HG03139 (cell line): ENCODE measurements around the gene REPIN1.
"Not testable (repeated sequence)": the region's sequence is repeated elsewhere in the genome, so short reads cannot be mapped to it uniquely, and the experiment has no call there.

Experiments used
- ATAC-seq: cut with Tn5 transposase; IDR thresholded peaks from one replicate; pipeline ENCODE4 v1.9.1; 2021; ENCODE audit not compliant: unreplicated experiment

The REPIN1 gene

DNA sequence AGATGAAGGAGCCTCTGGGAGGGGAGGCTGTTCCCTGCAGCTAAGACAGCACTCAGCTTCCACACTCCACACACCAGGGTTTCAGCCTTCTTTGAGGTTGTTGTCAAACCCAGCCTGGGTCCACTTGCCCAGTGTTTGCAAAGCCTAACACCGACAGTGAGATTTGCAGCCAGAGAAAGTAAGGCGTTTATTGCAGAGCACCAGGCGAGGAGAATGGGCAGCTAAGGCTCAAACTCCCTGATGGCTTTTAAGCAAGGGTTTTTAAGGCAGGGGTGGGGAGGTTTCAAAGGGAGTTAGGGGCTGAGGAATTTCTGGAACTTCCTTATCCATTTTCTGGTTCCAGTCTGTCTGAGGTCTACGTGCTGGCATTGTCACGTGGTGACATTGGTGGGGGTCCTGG is 5.8 kb downstream of the REPIN1 start:
- no peak for ATAC-seq

- no peak for ATAC-seq
These were observed 7.3 kb downstream of the REPIN1 start for GRCh38 chr7:150375662-150376521.

DNA sequence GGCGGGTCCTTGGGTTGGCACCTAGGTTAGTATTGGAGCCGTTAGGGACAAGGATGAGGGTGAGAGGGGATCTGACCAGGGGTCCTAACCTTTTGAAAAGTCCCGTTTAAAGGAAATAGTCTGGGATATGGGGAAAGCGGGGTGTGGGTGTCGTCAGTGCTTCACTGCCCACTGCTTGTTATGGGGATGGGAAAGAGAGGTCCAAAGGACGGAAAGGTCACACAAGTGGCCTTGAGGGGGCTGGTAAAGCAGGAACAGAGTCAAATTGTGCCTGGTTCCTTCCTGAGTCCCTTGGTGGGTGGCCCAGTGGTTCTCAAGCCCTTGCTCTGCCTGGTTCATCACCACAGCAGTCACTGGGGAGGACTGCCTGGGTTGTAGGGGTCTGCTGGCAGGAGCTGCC is 7.9 kb downstream of the REPIN1 start:
- no peak for ATAC-seq

GRCh38 chr7:150377196-150377595 is 8.6 kb downstream of the REPIN1 start:
- ATAC-seq = no peak

DNA sequence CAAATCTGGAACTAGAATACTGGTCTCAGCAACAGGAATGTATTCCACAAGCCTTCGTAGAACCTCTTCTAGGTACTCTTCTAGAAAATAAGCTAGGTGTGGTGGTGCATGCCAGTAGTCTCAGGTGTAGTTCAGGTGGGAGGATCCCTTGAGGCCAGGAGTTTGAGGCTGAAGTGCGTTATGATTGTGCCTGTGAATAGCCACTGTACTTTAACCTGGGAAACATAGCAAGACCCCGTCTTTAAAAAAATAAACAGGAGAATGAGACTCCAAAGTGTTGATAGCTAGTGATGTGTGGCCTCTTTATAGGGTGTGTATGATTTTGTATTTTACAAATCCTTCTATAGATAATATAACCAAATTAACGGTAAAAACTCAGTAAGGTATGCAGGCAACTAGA is 9.0 kb downstream of the REPIN1 start:
- ATAC-seq = no peak

DNA sequence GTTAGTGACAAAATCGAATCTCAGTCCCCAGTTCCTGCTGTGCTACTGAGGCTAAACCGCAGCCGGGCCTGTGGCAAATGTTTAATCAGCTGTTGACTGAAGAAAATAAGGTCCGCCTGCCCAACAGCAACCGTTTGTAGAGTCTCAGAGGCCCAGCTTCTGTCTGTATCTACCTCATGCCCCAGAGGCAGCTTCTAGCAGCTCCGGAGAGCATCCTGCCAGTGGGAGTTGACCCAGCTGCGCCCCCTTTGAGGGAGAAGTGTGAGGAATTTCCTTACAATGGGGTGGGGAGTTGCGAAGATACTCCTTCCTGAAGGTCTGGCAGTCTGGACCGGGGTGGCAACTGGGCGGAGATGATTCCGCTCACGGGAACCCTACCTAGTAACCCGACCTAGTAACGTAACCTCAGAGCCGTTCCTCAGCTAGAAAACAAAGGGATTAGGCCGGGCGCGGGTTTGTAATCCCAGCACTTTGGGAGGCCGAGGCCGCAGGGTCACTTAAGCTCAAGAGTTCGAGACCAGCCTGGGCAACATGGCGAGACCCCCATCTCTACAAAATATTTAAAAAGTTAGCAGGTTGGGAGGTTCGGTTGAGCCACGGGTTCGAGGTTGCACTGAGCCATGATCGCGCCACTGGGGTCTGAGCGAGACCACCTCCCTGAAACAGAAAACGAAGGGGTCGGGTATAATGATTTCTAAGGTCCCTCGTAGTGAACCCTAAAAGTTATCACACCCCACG is 9.7 kb downstream of the REPIN1 start:
- ATAC-seq = no peak

DNA sequence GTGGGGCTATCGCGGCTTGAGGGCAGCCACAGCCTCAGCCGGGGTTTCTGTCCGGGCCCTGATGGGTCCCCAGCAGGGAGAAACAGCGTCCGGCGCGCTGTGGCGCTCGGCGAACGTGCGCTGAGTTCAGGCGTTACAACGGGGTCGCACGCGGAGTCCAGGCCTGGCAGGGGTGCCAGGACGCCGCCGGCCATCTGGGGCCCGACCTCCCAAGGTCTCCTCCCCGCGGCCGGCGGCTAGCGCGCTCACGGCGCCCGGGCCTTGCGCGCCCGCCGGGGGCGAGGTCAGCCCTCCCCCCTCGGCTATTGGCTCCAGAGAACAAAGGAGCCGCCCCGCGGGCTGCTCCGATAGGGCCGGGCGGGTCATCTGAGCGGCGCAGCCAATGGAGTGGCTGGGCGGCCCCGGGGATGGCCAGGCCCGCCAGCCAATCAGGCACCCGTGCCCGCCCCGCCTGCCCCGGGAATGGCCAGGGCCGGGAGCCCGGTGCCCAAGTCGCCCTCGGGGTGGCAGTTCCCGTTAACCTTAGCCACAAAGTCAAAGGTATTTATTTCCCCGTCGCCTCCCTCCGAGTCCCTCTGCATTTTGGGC is 10.3 kb downstream of the REPIN1 start, which contains the start of gene ZNF775:
TSS of gene ZNF775 (plus strand) at position 478 of the 588 bp plus-strand sequence. CDS start 9,141 bp downstream, outside the sequence.
- peak; percentile 74 for ATAC-seq

DNA sequence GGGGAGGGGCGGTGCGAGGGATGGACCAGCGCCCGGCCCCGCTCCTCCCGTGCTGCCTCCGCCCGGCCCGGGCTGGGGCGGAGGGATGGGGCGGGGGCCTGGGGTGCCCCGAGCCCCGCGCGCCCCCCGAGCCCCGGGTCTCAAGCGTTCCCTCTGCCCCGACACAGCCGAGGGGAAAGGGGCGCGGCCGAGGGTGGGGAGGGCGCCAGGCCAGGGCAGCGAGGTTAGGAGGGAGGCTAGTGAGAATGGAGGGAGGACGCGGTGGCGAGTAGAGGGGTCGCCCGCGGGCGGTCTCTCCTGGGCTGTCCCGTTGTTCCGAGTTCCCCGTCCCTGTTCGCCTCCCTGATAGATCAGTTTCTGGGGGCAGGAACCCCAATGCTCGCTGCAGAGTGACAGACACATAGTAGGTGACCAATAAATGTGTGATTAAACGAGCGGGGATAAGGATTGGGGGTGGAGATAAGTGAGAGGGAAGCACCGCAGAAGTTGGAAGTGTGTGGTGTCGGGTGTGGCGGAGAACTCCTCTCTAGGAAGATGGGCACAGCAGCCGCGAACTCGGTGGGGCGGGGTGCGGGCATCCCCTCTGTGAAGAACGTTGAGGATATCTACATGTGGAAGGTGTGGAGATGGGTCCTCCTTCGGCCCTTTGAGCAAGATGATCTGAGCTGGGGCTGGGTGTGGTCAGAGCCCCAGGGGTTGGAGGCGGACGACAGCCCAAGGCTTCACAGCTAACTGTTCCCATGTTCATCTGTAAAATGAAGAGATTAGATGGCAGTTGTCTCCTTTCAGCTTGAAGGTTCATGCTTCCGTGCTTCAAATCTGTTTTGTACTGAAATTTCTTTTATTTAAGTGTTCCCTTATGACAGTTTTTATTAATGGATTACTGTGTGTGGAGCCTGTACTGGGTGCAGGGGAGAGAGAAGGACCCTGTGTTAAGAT is 11.1 kb downstream of the REPIN1 start:
- ATAC-seq = no peak

DNA sequence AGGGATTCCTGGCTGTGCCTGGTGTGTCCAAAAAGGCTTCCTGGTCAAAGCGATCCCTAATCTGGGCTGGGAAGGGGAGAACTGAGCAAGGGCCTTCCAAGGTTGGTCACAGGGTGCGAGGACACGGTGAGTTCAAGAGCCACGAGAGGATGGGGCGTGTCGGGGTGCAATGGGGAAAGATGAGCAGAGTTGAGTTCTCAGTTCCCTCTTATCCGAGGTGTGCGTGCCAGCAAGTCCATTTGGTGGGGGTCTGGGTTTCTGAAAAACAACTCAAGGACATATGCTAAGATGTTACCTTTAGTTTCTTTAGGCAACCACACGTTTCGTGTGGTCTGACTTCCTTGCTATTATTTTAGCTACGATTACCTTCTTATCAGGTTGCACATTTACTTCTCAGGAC is 11.8 kb downstream of the REPIN1 start:
- ATAC-seq = no peak

GRCh38 chr7:150381096-150381495 is 12.5 kb downstream of the REPIN1 start:
- ATAC-seq = no peak

GRCh38 chr7:150381785-150382122 is 13.1 kb downstream of the REPIN1 start:
- ATAC-seq = no peak

GRCh38 chr7:150382123-150382843 is 13.7 kb downstream of the REPIN1 start:
- ATAC-seq = no peak

DNA sequence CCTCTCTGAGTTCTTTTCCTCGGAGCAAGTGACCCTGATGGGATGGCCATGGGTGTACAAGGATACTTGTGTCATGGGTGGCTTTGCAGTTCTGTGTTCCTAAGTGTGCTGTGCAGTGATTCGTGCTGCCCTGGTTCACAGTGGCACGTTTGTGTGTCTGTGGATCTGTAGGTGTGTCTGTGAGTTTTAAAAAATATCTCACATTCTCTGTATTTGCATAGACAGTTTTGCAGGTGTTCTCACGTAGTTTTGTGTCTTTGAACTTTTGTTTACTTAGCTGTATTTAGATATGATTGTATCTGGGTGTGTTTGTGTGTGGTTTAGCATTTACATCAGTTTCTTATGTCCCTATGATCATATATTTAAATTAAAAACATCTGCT is 14.2 kb downstream of the REPIN1 start:
- no peak for ATAC-seq

DNA sequence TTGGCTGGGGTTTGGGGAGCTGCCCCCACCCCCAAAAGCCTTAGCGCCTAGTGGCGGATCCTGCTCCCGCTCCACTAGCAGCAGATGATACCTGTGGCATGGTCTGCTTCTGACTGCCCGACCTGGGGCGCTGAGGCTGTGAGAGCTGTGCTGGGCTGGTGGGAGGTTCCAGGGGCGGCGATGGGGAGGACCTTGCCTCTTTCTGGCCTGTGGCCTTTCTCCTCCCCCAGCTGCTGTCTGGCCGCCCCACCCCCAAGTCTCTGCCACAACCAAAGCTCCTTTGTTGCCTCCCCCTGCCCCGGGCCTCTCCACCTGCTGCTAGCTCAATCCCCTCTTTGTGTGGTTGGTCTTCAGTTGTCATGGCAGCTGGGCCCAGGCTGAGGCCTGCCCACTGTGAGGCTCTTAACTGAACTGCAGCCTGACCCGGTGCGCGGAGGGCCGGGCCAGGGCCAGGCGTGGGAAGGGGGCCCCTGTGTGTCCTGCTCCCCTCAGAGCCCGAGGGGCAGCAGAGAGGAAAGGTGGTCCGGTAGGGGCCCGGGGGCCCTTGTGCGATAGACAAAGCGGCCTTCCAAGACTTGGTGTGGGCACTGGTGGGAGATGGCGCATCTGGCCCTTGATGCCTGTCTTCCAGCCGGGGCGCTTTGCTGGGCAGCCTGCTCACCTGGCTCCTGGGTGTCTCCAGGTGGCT is 15.2 kb downstream of the REPIN1 start:
- no peak for ATAC-seq

DNA sequence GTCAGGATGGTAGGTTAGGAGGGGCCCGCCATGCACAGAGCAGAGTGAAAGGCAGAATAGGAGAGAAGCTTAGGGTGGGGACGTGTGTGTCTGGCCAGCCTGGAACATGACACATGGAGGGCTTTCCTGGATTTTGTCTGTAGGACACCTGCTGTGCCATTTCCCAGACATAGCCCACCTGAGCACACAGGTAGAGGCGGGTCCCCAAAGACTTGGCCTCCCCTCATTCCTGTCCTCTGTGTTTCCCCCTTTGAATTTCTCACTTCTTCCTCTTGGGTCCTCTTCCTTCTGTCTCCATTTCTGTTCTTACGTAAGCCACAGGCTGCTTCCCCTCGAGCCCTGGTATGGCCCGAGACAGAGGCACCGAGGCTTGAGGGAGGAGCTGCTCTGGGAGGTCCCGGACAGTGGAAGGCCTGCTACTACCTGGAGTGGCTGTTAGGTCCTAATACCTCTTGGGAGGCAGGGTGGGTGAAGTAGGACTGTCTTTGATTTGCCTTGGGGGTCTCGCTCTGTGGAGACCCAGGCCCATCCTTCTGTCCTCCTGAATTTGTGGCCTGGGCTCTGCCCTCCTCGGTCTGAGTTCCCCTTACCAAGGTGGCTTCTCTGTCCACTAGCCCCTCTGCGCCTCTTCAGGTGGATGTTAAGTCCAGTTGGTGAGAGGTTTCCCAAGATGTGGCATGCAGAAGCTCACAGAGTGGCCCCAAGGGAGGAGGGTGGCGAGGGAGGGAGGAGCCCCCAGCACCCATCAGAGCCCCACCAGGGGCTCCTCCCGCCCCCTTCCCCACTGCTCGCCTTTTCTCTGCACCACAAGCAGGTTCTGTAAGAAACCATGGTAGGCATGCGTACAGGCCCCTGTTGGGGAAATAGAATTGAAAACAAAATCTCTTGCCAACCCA is 16.0 kb downstream of the REPIN1 start:
- no peak for ATAC-seq

DNA sequence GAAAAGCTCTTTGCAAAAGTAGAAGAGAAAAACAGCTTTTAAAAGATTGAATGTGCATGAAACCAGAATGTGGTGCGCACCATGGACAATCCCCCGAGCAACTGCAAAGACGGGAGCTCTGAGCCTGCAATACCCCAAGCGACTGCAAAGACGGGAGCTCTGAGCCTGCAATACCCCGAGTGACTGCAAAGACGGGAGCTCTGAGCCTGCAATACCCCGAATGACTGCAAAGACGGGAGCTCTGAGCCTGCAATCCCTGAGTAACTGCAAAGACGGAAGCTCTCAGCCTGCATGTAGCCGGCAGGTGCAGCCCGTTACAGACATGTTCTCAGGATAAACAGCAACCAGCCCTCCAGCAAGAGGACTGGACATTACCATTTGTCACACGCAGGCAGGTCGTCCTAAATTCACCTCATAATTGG is 16.7 kb downstream of the REPIN1 start:
- ATAC-seq = no peak

DNA sequence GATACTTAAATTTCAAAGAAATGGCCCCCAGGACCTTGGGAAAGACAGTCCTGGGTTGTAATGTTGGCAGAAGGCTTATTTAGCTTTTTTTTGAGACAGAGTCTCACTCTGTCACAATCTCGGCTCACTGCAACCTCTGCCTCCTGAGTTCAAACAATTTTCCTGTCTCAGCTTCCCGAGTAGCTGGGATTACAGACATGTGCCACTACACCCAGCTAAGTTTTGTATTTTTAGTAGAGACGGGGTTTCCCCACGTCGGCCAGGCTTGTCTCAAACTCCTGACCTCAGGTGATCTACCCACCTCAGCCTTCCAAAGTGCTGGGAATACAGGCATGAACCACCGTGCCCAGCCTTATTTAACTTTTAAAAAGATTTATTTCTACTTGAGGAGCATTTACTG is 17.3 kb downstream of the REPIN1 start:
- not testable (repeated sequence) for ATAC-seq

GRCh38 chr7:150388306-150388705 is 19.7 kb downstream of the REPIN1 start:
- no peak for ATAC-seq
